Endodermal cell (in vitro differentiated cells): ENCODE data around the gene TMEM123. TPM values are rescaled to one million over a fixed set of nuclear protein-coding genes. Genes with fewer than 3 reads are reported as not detected.

Experiments used
- DNase-seq: peaks from one replicate; pipeline ENCODE4 v3.0.0-alpha.2; 2017
- H3K27ac ChIP-seq: 2 replicates; pipeline ENCODE4 v1.5.1; 2013; ENCODE audit warnings: mild to moderate bottlenecking, low read depth, low read length, moderate library complexity
- H3K27me3 ChIP-seq: 2 replicates; pipeline ENCODE4 v1.6.1; 2013; ENCODE audit warnings: mild to moderate bottlenecking, low read length, moderate library complexity; ENCODE audit not compliant: insufficient read depth, control insufficient read depth, poor library complexity, severe bottlenecking
- H3K36me3 ChIP-seq: 2 replicates; pipeline ENCODE4 v1.7.0; 2013; ENCODE audit warnings: mild to moderate bottlenecking, low read length, moderate library complexity; ENCODE audit not compliant: control insufficient read depth, insufficient read depth
- H3K4me1 ChIP-seq: one replicate; pipeline ENCODE4 v1.7.0; 2013; ENCODE audit warnings: low read length; ENCODE audit not compliant: control insufficient read depth, insufficient read depth
- H3K4me3 ChIP-seq: 2 replicates; pipeline ENCODE4 v1.5.1; 2013; ENCODE audit warnings: mild to moderate bottlenecking, low read length, moderate library complexity
- H3K9ac ChIP-seq: 2 replicates; pipeline ENCODE4 v1.6.1; 2013; ENCODE audit warnings: mild to moderate bottlenecking, low read length, moderate library complexity; ENCODE audit not compliant: poor library complexity, severe bottlenecking; ENCODE audit errors: extremely low read depth
- H3K9me3 ChIP-seq: 2 replicates; pipeline ENCODE4 v1.6.1; 2013; ENCODE audit warnings: mild to moderate bottlenecking, low read length, moderate library complexity; ENCODE audit not compliant: control insufficient read depth
- H3K27ac Mint-ChIP-seq: 2 replicates; pipeline ENCODE4 v1.8.0; 2020; ENCODE audit warnings: mixed read lengths
- H3K27me3 Mint-ChIP-seq: 2 replicates; pipeline ENCODE4 v1.8.0; 2021; ENCODE audit warnings: mild to moderate bottlenecking, mixed read lengths; ENCODE audit not compliant: insufficient read depth
- H3K36me3 Mint-ChIP-seq: 2 replicates; pipeline ENCODE4 v1.8.0; 2020; ENCODE audit warnings: low read depth, mixed read lengths
- H3K4me1 Mint-ChIP-seq: 2 replicates; pipeline ENCODE4 v1.8.0; 2020; ENCODE audit warnings: mixed read lengths
- H3K4me3 Mint-ChIP-seq: 2 replicates; pipeline ENCODE4 v1.8.0; 2020; ENCODE audit warnings: mild to moderate bottlenecking, moderate library complexity, mixed read lengths
- H3K9me3 Mint-ChIP-seq: 2 replicates; pipeline ENCODE4 v1.8.0; 2020; ENCODE audit warnings: mild to moderate bottlenecking, mixed read lengths
- CTCF ChIP-seq: fragments of 200-600 bp; sonication (generic); conservative IDR thresholded peaks from 2 replicates; pipeline ENCODE4 v1.5.0; 2021; ENCODE audit warnings: antibody characterized with exemption, mild to moderate bottlenecking
- WGBS, 2 experiments: methylation state at CpG; one replicate each; pipeline versions ENCODE4 v1.1.5 to v1.1.7; 2013; ENCODE audit warnings: missing lambda C conversion rate in 2 of 2, mixed read lengths in 1 of 2; ENCODE audit not compliant: insufficient coverage in 1 of 2, insufficient read length in 1 of 2; 5-methylcytosine and 5-hydroxymethylcytosine counted together
- total RNA-seq, 2 donors: library from RNA; stranded (reverse); fragmentation: NEBNext Ultra II Directional in 1 of 2; extraction: Animal tissue kit (Norgen Biotek cat#: 25700) in 1 of 2; gene quantifications; 2 replicates in 1 of 2; 3 replicates in 1 of 2; pipeline ENCODE4 v1.2.1, GENCODE V29; 2021

TMEM123 gene
- total RNA-seq, 2 donors from 2014 or later = 216 to 256 TPM

- no peak overlapping the region for H3K27ac Mint-ChIP-seq
These were observed 13.1 kb upstream of the TMEM123 start for GRCh38 chr11:102465696-102466095.

GRCh38 chr11:102464859-102465500, 12.4 kb upstream of the TMEM123 start:
- Histone ChIP-seq H3K9ac (no peak overlapping the region), H3K27ac (no peak overlapping the region), H3K27me3 (no peaks in the 10 kb centered on the region), H3K36me3 (no peaks in the 10 kb centered on the region), H3K9me3 (no peaks in the 10 kb centered on the region), H3K4me3 (no peak overlapping the region), H3K4me1 (peaks cover 27% of the 10 kb centered on the region)
- no peak for TF ChIP-seq CTCF
- Mint-ChIP-seq H3K36me3 (no peaks in the 10 kb centered on the region), H3K4me1 (peaks cover 43% of the 10 kb centered on the region), H3K27me3 (no peaks in the 10 kb centered on the region), H3K4me3 (no peak overlapping the region), H3K27ac (no peak overlapping the region), H3K9me3 (no peaks in the 10 kb centered on the region)
- WGBS, 2 experiments = 100% methylated on average over 1 of the region's 3 CpGs; no CpG with 5 or more reads in 1 of the 2 experiments
- DNase-seq = no peak

More at GRCh38 chr11:102465696-102466095, 13.1 kb upstream of the TMEM123 start:
- Mint-ChIP-seq H3K9me3 (no peaks in the 10 kb centered on the region), H3K4me1 (peaks cover 43% of the 10 kb centered on the region), H3K36me3 (no peaks in the 10 kb centered on the region), H3K27me3 (no peaks in the 10 kb centered on the region), H3K4me3 (no peak overlapping the region)
- WGBS, 2 experiments = 79% methylated on average over 1 of the region's 1 CpG; no CpG with 5 or more reads in 1 of the 2 experiments
- H3K9ac ChIP-seq = no peak overlapping the region
- no peaks in the 10 kb centered on the region for H3K9me3 ChIP-seq
- no peaks in the 10 kb centered on the region for H3K36me3 ChIP-seq
- no peak overlapping the region for H3K4me3 ChIP-seq
- TF ChIP-seq CTCF = no peak
- DNase-seq = no peak
- no peak overlapping the region for H3K27ac ChIP-seq
- peaks cover 23% of the 10 kb centered on the region for H3K4me1 ChIP-seq
- H3K27me3 ChIP-seq = no peaks in the 10 kb centered on the region

- Mint-ChIP-seq H3K9me3 (no peaks in the 10 kb centered on the region), H3K27me3 (no peaks in the 10 kb centered on the region), H3K27ac (no peak overlapping the region), H3K36me3 (no peaks in the 10 kb centered on the region), H3K4me3 (no peak overlapping the region), H3K4me1 (peaks cover 48% of the 10 kb centered on the region)
- 97 to 98% methylated on average over 9 of the region's 9 CpGs for WGBS, 2 experiments
- no peak overlapping the region for H3K4me3 ChIP-seq
- H3K27me3 ChIP-seq = no peaks in the 10 kb centered on the region
- peaks cover 19% of the 10 kb centered on the region for H3K4me1 ChIP-seq
- H3K9me3 ChIP-seq = no peaks in the 10 kb centered on the region
- no peak for DNase-seq
- no peaks in the 10 kb centered on the region for H3K36me3 ChIP-seq
- no peak overlapping the region for H3K9ac ChIP-seq
- no peak for TF ChIP-seq CTCF
- H3K27ac ChIP-seq = no peak overlapping the region
These were observed 11.5 kb upstream of the TMEM123 start for GRCh38 chr11:102464037-102464436.
